HL-60/S4 treated with retinoic acid at 250 ng/mL for 4 days and 3 days (cell line): ENCODE measurements around the gene ATXN7.

Experiments
- in situ Hi-C: fragments of 300-500 bp; cut with MboI; formaldehyde crosslinking; loops from 2 replicates; pipeline ENCODE4 v1.7.0; 2022; ENCODE audit warnings: low sequenced_read_pairs

Gene ATXN7

DNA sequence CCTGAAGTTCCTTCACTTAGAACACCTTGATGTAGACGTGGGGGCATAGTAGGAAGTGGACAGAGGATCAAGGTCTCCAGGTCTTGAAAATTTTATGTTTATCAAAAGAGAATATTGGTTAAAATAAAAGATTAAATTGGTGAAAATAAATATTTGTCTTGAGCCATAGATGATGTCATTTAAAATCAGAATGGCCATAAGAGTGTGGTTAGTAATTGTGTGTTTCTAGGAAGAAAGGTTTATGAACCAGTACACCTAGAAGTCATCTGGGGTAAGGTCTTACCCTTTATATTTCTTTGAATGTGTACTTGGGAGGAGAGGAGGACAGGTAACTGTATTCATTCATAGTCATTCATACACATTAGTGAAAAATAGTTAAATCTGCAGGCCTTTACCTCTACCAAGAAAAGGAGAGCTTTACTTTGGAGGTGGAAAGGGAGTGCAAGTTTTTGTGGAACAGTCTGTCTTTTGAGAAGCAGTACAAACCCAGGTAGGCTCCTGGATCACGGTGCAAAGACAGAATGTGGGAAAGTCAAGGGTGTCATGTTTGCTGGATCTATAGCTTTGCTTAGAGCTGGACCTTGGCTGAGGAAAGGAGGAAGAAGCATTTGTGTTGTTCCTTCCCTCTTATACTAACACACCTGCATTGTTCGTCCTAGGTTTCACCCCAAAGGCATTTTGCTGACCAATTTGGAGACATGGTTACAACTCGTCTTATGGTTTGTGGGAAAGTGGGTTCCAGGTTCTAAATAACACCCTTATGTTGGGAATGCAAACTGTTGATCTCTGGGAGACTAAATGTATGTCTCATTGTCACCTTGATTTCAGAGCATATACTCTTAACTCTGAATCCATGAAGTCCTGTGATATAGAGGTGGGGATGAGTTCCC, 42.3 kb downstream of the ATXN7 start:
- in situ Hi-C loops = no loop called here

GRCh38 chr3:63908081-63908736, 44.5 kb downstream of the ATXN7 start:
- in situ Hi-C loops = no loop called here

DNA sequence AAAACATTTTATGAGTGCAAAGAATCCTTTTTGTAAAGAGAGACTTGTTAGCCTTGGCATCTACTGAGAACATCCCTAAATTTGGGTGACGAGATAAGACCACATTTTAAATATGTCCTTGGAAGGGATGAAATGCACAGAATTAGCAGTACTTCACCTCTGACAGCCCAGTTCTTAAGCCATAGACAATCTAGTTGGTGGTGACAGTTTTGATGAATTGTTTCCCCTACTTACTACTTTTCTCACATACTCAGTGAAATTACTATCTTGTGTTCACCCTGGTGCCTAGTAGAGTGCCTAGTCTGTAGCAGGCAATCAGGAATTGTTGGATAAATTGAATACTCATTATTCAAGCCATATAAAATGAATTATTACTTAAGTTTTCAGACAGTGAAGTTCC, 45.1 kb downstream of the ATXN7 start:
- in situ Hi-C loops = no loop called here

- in situ Hi-C loops = no loop called here
Measured at GRCh38 chr3:63909431-63909830, 45.8 kb downstream of the ATXN7 start.

- in situ Hi-C loops = no loop called here
Measured at GRCh38 chr3:63910001-63910400, 46.3 kb downstream of the ATXN7 start.

DNA sequence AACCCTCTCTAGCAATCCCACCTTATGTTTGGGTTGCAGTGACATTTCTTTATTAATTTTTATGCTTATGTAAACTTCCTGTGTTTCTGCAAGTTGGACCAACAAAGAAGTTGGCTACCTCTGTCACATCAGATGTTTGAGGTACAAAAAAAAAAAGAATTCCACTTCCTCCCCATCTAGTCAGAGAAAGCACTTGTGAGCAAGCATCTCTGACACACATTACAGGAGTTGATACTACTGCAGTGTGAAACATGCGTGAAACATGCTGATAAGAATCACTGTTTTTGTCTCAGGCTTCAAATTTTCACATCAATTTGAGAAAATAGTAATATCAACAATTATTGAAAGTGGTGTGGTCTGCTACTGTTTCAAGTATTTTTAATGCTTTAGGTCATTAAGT, 47.2 kb downstream of the ATXN7 start:
- in situ Hi-C loops = no loop called here

DNA sequence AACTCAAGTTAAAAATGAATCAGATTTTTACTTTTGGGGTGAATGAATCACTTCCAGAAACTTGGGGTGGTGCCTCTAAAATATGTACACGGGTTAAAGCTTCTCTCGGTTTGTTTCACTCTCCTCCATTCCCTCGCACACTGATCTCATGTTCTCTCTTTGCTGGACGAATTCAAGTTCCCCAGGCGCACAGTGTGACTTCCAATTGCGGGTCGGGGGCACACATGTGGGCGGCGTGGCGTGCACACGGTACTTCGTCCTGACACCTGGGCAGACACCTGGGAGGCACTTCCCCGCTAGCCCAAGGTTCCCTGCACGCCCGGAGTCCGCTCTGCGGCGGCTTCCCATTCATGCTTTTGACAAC, 47.8 kb downstream of the ATXN7 start:
- in situ Hi-C loops = no loop called here

GRCh38 chr3:63911873-63912767, 48.5 kb downstream of the ATXN7 start, which contains the start of gene SCAANT1:
Gene SCAANT1, minus strand, starts transcription at chr3:63912383.
- in situ Hi-C loops = no loop called here

GRCh38 chr3:63912768-63913588, 49.3 kb downstream of the ATXN7 start:
- in situ Hi-C loops = no loop called here

DNA sequence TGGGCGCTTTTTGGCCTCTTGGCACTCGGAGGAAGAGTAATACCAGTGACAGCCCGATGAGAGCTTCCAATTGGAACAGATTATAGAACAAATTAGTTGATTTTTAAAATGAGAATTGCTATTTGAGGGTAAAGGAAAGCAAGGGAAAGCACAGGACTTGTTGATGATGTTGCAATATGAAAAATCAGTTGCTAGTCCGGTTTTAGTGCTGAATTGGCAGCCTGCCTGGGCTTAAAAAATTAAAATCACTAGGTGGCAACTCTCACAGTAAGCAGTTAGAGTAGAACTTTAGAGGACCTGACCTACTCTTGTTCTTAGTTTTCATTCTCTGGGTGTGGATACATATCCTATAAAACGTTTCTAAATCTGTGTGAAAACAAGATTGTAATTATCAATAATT, 50.6 kb downstream of the ATXN7 start:
- in situ Hi-C loops = no loop called here

DNA sequence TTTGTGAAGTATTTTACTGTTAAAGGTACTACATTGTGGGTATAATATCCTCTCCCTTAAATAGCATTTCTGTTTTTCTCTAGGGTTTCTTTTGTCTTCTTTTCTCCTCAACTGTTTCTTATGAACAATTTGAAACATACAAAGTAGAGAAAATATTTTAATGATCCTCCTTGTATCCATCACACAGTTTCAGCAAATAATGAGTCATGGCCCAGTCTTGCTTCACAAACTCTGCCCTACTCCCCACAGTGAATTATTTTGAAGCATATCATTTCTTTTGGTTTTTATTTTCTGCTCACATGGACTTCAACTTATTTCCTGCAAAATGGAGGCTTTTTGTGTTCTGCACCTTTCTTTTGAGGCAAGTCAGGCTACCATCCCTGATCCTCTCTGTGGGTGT, 54.7 kb downstream of the ATXN7 start:
- in situ Hi-C loops = no loop called here

DNA sequence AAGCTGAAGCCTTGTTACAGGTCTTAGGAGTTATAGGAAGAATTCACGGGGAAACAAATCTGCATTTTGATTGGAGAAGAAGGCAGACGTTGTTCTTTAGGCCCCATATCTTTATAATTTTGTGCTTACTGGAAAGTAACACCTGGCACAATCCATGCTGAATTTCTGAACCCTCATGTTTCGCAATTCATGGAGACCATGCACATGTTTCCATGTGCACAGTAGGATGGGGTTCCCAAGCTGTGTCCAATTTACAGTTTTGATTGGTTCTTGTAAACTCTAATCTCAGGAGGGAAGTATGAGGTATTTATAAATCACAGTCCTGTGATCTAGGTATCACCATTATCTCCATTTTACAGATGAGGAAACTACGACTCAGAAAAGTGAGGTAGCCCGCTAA, 56.3 kb downstream of the ATXN7 start:
- in situ Hi-C loops = no loop called here

DNA sequence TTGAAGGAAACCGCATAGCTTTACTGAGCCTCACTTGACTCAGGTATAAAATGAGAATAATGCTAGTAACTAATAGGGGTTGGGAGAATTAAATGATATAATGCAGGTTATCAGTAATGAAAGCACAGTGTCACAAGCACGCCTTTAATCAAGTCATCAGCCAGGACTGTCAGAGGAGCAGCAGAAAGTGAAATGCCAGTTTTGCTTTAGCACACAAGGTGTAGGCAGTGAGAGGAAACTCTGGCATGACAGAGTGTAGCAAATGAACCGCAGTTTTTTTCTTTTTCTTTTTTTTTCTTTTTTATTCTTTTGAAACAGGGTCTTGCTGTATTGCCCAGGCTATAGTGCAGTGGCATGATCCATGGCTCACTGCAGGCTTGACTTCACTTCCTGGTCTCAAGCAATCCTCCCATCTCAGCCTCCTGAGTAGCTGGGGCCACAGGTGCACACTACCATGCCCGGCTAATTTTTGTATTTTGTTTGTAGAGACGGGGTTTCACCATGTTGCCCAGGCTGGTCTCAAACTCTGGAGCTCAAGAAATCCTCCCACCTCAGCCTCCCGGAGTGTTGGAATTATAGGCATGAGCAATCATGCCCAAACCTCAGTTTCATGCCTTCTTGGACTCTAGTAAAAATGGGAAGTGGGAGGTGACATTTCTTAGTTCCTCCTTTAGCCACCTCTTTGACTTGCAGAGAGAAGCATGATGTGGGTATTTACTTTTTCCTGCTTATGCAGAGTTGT, 58.2 kb downstream of the ATXN7 start:
- in situ Hi-C loops = no loop called here

- in situ Hi-C loops = no loop called here
Measured at GRCh38 chr3:63922491-63923199, 59.0 kb downstream of the ATXN7 start.

- in situ Hi-C loops = no loop called here
Measured at GRCh38 chr3:63926309-63926708, 62.6 kb downstream of the ATXN7 start.

DNA sequence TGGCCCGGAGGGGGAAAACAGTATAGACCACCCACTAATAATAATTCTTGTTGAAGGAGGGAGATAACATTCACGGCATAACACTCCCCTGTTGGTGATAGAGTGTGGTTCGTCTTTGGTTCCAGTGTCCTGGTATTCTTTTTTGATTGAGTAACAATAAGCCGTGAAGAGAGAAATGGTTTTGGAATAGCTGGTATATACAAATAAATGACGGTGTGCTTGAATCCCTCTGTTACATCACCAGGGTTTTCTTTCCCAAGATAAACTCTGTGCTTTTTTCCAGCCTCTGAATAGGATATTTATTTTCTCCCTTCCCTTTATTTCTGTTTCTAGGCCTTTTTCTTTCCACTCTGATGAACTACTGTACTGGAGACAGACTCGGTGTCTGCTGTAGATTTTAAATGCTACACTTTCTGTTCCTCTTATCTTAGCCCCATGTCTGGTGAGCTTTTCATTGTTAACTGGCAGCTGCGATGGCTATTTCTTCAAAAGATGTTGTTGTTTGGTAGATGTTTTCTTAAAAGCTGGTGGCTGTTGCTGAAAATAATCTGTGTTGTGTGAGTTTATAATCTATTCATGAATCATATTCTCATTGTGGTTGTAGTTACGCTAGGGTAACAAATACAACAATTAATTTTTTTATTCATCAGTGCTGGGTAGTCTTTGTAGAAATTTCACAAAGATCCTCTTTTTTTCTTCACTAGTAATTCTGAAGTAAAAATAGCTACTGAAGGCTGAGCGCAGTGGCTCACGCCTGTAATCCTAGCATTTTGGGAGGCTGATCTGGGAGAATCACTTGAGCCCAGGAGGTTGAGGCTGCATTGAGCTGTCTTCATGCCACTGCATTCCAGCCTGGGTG, 64.0 kb downstream of the ATXN7 start:
- in situ Hi-C loops = no loop called here

DNA sequence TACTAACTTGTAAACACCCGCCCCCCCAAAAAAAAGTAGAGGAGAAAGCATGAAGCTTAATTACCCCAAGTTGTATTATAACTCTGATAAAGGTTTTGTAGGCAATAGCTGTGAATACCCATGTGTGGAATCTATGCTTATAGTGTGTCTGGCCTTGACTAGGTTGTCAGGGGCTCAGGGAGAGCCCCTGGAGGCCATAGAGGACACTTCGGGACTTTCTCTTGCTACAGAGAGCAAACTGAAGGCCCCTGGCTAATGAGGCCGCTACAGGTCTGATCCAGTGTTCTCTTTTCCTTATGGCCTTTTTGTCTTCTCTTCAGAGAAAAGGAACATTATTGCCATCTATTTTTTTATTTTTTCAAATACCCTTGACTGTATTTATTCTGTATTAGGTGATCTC, 67.6 kb downstream of the ATXN7 start:
- in situ Hi-C loops = no loop called here

DNA sequence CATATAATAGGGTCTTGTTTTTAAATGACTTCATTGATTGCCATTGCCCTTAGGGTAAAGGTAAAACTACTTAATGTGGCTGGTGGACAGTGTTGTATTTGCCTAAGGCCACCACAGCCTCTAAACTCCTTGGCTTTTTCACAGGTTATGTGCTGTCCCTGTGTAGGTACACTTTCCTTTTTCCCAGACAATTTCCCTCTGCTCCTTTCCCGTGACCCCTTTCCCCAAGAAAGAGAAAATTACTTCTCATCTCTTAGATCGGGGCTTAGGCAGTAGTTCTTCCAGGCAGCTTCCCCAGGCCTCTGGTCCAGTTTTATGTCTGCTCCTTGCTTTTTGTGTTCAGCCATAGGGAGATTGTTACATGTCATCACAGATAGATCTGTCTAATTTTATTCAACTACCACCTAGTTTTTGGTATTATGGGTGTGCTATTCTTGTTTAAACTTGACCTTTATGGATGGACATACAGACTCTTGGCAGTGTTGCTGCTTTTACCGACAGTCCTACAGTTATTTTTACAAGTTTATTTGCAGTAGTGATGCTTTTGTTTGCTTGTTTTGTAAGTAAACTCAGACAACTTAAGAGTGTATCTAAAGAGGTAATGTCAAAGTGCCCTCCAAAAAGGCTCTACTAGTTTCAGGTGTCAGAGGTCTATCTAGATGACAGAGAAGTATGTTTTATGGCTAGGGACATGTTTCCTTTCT, 69.0 kb downstream of the ATXN7 start:
- in situ Hi-C loops = no loop called here
